Epithelial cell of proximal tubule (primary cell): ENCODE measurements around the gene PDE4D. TPM values are rescaled to one million over a fixed set of nuclear protein-coding genes. Genes with fewer than 3 reads are reported as not detected.

Source experiments
- DNase-seq: peaks from one replicate; pipeline ENCODE4 v3.0.0-alpha.2; 2011; ENCODE audit warnings: low read depth
- H3K4me3 ChIP-seq: 2 replicates; pipeline ENCODE4 v1.5.1; 2011; ENCODE audit warnings: low read depth, mild to moderate bottlenecking, low read length
- total RNA-seq: library from RNA; depleted of rRNA; stranded (reverse); fragments of >200 nt; gene quantifications from 2 replicates; pipeline ENCODE4 v1.2.3, GENCODE V29; 2015
- TF ChIP-seq, protein P1 (sequence below): conservative IDR thresholded peaks from 2 replicates; pipeline ENCODE4 v1.5.1; 2012; ENCODE audit warnings: low read depth, mild to moderate bottlenecking, low read length

PDE4D gene
- total RNA-seq, 1 donor from 2014 or later: 18.4 TPM

DNA sequence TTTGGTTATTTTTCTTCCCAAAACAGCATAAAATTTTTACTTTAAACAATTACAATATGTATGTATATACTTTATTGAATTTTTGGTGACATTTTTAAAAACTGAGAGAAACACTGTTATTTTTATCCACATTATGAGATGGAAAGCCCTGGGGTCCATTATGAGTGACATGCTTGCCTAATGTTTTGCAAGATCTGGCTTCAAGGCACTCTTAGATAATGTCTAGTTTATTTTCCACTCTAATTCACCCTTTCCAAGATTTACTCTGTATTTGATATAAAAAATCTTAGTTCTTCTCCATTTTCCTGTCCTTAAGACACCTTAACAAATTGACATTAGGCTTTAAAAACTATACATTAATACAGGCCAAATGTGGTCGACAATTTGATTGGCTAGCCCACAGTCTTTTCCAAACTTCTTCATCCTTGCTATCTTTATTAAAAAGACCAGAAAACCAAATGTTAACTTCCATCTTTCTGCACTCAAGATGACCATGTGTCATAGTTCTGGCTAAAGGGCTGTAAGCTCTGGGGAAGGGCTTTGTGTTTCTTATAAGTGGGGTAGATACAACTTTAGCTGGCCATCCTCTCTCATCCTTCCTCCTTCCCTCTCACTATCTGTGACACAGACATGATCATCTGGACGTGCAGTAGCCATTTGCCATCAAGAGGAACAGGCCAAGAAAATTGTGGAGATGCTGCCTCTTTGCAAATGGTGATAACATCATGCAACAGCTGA lies 561.1 kb downstream of the PDE4D start:
- TF ChIP-seq, protein P1, sequence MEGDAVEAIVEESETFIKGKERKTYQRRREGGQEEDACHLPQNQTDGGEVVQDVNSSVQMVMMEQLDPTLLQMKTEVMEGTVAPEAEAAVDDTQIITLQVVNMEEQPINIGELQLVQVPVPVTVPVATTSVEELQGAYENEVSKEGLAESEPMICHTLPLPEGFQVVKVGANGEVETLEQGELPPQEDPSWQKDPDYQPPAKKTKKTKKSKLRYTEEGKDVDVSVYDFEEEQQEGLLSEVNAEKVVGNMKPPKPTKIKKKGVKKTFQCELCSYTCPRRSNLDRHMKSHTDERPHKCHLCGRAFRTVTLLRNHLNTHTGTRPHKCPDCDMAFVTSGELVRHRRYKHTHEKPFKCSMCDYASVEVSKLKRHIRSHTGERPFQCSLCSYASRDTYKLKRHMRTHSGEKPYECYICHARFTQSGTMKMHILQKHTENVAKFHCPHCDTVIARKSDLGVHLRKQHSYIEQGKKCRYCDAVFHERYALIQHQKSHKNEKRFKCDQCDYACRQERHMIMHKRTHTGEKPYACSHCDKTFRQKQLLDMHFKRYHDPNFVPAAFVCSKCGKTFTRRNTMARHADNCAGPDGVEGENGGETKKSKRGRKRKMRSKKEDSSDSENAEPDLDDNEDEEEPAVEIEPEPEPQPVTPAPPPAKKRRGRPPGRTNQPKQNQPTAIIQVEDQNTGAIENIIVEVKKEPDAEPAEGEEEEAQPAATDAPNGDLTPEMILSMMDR: no peak
- DNase-seq: no peak

DNA sequence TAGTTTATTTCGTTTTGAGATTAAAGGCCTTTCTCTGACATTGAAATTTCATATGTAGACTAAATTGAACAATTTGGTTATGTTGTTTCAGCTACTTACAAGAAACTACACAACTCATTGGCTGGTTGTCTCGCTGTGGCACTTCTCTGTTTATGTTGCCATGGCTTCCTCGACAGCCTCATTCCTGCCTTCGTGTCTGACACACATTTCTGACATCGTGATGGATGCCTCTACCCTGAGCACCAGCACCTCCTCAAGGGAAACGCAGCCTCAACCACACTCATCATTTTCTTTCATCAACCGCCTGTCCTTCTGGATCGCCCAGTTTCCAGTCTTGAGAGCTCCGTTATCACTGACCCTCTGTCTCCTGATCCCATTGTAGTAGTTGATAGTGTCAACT lies 562.8 kb downstream of the PDE4D start:
- no peak overlapping the region for H3K4me3 ChIP-seq
- DNase-seq: no peak
- TF ChIP-seq, protein P1: no peak

More for the DNA sequence above, 561.1 kb downstream of the PDE4D start:
- no peak overlapping the region for H3K4me3 ChIP-seq

DNA sequence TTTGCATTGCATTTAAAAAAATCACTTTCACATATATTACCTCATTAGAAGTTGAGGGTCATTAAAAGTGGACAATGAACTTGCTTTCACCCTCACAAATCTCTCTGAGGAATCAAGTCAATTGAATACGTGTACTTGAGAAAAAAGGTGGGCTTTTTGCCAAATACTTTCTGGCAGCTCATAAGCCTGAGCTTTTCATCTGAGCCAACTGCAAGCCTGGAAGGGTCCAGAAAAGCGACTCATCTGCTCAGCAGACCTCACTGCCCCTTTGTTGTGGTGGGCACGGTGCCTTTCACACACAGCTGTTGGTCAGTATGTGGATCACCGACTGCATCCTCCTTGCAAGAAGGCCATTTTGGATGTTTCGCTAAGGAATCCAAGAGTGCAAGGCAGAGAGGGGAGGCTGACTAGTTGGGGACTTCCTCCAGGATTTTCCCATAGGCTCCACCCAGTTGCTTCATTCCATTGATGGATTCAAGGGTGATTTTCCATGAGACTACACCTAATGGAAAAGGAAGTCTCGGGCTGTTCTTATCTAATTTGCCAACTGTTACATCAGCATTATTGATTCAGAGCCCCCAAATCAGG lies 564.7 kb downstream of the PDE4D start:
- no peak overlapping the region for H3K4me3 ChIP-seq
- peak; percentile 60 for DNase-seq
- TF ChIP-seq, protein P1: no peak

GRCh38 chr5:59327191-59327980 lies 566.1 kb downstream of the PDE4D start:
- DNase-seq: no peak
- TF ChIP-seq, protein P1: no peak
- H3K4me3 ChIP-seq: no peak overlapping the region

DNA sequence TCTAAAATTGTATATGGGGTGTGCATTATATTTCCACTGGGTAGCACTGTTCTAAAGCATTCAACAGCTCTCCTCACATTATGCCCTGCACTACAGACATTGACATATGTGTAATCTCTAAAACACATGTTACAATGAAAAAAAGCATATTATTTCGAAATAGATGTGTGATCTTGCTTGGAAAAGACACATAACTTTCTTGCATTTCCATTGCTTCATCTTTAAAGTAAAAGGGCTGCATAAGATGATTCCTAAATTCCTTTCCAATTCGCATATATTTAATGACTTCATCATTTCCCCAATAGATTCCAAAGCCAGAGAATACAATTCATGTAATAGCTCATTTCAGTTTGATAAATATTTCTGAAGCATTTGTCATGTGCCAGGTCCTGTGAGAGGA lies 566.9 kb downstream of the PDE4D start:
- no peak overlapping the region for H3K4me3 ChIP-seq
- TF ChIP-seq, protein P1: no peak
- no peak for DNase-seq

DNA sequence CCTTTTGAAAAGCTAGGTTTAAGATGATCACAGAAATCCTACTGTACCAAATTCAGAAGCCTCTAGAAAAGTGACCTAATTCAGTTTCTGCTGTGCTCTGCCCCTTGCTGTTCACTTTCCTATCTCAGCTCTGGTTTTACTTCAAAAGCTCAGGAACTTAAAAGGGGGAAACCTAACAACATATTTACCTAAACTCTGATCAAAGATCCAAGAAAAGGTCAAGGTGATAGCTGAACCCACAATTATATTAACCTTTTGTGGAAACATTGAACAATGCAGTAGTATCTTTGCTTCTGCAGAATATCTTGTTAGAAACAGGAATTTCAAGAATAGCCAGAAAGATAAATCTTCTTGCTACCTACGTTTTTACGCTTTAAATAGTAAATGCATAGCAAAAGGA lies 568.5 kb downstream of the PDE4D start:
- H3K4me3 ChIP-seq: no peak overlapping the region
- TF ChIP-seq, protein P1: no peak
- DNase-seq: no peak
